Measurements from ENCODE around the gene PIP5K1C.

The PIP5K1C gene

GRCh38 chr19:3721131-3721886 lies 21.0 kb upstream of the PIP5K1C start:
- TF ChIP-seq CTCF (IDR thresholded peaks at IDR 0.05; ENCODE audit: insufficient read depth, low read length, poor library complexity, severe bottlenecking): no peak
- TF ChIP-seq EZH2phosphoT487 (conservative IDR thresholded peaks at IDR 0.05; ENCODE audit: low read length): no peak
- Histone ChIP-seq H4K20me1 (ENCODE audit: low read depth, low read length) (no peaks in the 10 kb centered on the region), H3K9me2 (replicated peaks; ENCODE audit: insufficient read depth, low read length) (no peaks in the 10 kb centered on the region), H3K4me2 (ENCODE audit: low read depth, low read length, poor library complexity, severe bottlenecking) (no peak overlapping the region), H3K9me3 (ENCODE audit: insufficient read depth, low read length) (no peaks in the 10 kb centered on the region), H3K79me2 (ENCODE audit: insufficient read depth, low read length) (no peaks in the 10 kb centered on the region), H3K9ac (ENCODE audit: low read length) (no peak overlapping the region), H3K4me3 (ENCODE audit: insufficient read depth, low read length, poor library complexity, severe bottlenecking) (no peak overlapping the region), H3K36me3 (ENCODE audit: low read length) (no peaks in the 10 kb centered on the region), H3F3A (ENCODE audit: insufficient read depth) (no peaks in the 10 kb centered on the region), H3K27me3 (ENCODE audit: low read length) (no peaks in the 10 kb centered on the region), H2AFZ (ENCODE audit: low read depth, low read length, severe bottlenecking) (no peak overlapping the region), H3K27ac (ENCODE audit: low read depth, low read length) (no peak overlapping the region)

GRCh38 chr19:3720349-3720917 lies 20.2 kb upstream of the PIP5K1C start:
- Histone ChIP-seq H2AFZ (ENCODE audit: low read depth, low read length, severe bottlenecking) (no peak overlapping the region), H3K27me3 (ENCODE audit: low read length) (no peaks in the 10 kb centered on the region), H3K4me2 (ENCODE audit: low read depth, low read length, poor library complexity, severe bottlenecking) (no peak overlapping the region), H3K36me3 (ENCODE audit: low read length) (no peaks in the 10 kb centered on the region), H3K4me3 (ENCODE audit: insufficient read depth, low read length, poor library complexity, severe bottlenecking) (no peak overlapping the region), H3F3A (ENCODE audit: insufficient read depth) (no peaks in the 10 kb centered on the region), H3K9ac (ENCODE audit: low read length) (no peak overlapping the region), H4K20me1 (ENCODE audit: low read depth, low read length) (no peaks in the 10 kb centered on the region), H3K27ac (ENCODE audit: low read depth, low read length) (no peak overlapping the region), H3K9me3 (ENCODE audit: insufficient read depth, low read length) (no peaks in the 10 kb centered on the region), H3K9me2 (replicated peaks; ENCODE audit: insufficient read depth, low read length) (no peaks in the 10 kb centered on the region), H3K79me2 (ENCODE audit: insufficient read depth, low read length) (no peaks in the 10 kb centered on the region)
- TF ChIP-seq CTCF (IDR thresholded peaks at IDR 0.05; ENCODE audit: insufficient read depth, low read length, poor library complexity, severe bottlenecking): no peak

GRCh38 chr19:3719868-3720267 lies 19.6 kb upstream of the PIP5K1C start:
- Histone ChIP-seq H3K9me3 (ENCODE audit: insufficient read depth, low read length) (no peaks in the 10 kb centered on the region), H3K79me2 (ENCODE audit: insufficient read depth, low read length) (no peaks in the 10 kb centered on the region), H3K27me3 (ENCODE audit: low read length) (no peaks in the 10 kb centered on the region), H3K4me2 (ENCODE audit: low read depth, low read length, poor library complexity, severe bottlenecking) (no peak overlapping the region), H3K27ac (ENCODE audit: low read depth, low read length) (no peak overlapping the region), H3K36me3 (ENCODE audit: low read length) (no peaks in the 10 kb centered on the region), H3K9ac (ENCODE audit: low read length) (no peak overlapping the region), H3F3A (ENCODE audit: insufficient read depth) (no peaks in the 10 kb centered on the region), H3K9me2 (replicated peaks; ENCODE audit: insufficient read depth, low read length) (no peaks in the 10 kb centered on the region), H4K20me1 (ENCODE audit: low read depth, low read length) (no peaks in the 10 kb centered on the region), H2AFZ (ENCODE audit: low read depth, low read length, severe bottlenecking) (no peak overlapping the region), H3K4me3 (ENCODE audit: insufficient read depth, low read length, poor library complexity, severe bottlenecking) (no peak overlapping the region)
- TF ChIP-seq CTCF (IDR thresholded peaks at IDR 0.05; ENCODE audit: insufficient read depth, low read length, poor library complexity, severe bottlenecking) (no peak), EZH2phosphoT487 (conservative IDR thresholded peaks at IDR 0.05; ENCODE audit: low read length) (no peak)
